ENCODE data around the gene PHLDB3.

The PHLDB3 gene

DNA sequence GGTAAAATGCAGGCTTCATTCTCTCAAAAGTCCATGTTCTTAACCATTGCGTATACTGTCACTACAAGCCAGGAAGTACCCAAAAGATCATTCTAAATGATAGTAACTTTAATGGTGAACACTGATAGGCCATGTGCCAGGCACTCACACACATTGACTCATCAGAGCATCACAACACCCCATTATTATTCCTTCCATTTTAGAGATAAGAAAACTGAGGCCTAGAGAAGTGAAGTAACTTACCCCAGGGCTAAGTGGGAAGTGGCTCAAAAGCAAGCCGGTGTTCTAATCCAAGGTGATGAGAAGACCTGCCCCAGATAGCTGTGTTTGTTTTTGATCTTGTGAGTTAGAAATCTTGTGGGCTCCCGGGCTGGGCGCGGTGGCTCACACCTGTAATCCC, 1.4 kb upstream of the PHLDB3 start:
- no peak for DNase-seq (ENCODE audit: low spot score)
- TF ChIP-seq, protein P1, sequence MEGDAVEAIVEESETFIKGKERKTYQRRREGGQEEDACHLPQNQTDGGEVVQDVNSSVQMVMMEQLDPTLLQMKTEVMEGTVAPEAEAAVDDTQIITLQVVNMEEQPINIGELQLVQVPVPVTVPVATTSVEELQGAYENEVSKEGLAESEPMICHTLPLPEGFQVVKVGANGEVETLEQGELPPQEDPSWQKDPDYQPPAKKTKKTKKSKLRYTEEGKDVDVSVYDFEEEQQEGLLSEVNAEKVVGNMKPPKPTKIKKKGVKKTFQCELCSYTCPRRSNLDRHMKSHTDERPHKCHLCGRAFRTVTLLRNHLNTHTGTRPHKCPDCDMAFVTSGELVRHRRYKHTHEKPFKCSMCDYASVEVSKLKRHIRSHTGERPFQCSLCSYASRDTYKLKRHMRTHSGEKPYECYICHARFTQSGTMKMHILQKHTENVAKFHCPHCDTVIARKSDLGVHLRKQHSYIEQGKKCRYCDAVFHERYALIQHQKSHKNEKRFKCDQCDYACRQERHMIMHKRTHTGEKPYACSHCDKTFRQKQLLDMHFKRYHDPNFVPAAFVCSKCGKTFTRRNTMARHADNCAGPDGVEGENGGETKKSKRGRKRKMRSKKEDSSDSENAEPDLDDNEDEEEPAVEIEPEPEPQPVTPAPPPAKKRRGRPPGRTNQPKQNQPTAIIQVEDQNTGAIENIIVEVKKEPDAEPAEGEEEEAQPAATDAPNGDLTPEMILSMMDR (IDR thresholded peaks at IDR 0.05; ENCODE audit: extremely low read depth, insufficient read depth, missing control alignments), result no peak
- in situ Hi-C loops (cut with MboI; ENCODE audit: low pct_unique_long_range_greater_than_20kb, low sequenced_read_pairs, unreplicated experiment), result no loop called here

DNA sequence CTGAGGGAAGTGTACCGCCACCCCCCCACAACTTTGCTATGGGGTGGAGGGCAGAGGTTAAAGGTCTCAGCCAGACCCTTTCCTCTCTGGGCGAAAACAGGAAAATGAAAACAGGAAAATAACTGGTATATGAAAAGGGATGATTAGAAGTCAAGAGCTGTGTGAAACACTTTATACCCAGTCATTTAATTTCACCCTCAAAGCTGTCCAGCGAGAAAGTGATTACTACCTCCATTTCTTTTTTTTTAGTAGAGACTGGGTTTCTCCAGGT, 575 bp upstream of the PHLDB3 start:
- in situ Hi-C loops (cut with MboI; ENCODE audit: low pct_unique_long_range_greater_than_20kb, low sequenced_read_pairs, unreplicated experiment), result no loop called here

DNA sequence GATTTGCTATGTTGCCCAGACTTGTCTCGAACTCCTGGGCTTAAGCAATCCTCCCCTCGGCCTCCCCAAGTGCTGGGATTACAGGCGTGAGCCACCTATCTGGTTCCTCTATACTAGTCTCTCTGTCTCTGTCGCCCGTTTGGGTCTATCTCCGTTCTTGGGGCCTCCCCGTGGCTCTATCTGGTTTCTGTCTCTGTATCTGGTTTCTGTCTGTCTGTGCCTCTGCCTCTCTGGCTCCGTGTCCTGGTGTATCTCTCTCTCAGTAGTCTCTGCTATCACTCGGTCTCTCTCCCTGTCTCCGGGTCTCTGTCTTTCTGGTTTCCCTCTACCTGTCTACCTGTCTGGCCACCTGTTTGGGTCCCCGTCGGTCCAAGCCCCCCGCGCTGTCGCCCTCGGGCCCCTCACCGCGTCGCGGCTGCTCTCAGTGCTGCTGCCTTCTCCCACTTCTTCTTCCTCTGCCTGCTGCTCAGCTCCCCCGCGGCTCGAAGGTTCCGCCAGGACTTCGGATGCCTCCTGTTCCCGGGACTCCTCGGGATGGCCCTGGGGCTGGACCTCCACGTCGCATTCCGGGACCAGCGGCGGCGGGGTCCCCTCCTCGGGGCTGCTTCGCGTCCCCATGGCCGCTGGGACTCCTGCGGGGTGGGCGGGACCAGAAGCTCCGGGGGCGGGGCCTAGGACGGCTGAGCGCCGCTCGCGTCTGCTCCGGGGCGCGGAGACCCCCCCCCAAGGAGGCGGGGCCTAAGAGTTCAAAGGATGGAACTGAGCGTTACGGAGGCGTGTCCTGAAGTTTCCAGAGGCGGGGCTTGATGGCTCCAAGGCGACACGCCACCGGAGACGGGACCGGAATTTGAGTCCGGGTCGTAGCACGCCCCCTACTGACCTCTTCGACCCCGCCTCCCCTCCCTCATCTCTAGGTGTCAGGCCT, 783 bp downstream of the PHLDB3 start:
- peak; percentile 100 for DNase-seq (ENCODE audit: low spot score)
- TF ChIP-seq, protein P1 (IDR thresholded peaks at IDR 0.05; ENCODE audit: extremely low read depth, insufficient read depth, missing control alignments), result peak; percentile 51
- in situ Hi-C loops (cut with MboI; ENCODE audit: low pct_unique_long_range_greater_than_20kb, low sequenced_read_pairs, unreplicated experiment), result no loop called here

More for the DNA sequence above, 575 bp upstream of the PHLDB3 start:
- no peak for DNase-seq (ENCODE audit: low spot score)
- TF ChIP-seq, protein P1 (IDR thresholded peaks at IDR 0.05; ENCODE audit: extremely low read depth, insufficient read depth, missing control alignments), result no peak

DNA sequence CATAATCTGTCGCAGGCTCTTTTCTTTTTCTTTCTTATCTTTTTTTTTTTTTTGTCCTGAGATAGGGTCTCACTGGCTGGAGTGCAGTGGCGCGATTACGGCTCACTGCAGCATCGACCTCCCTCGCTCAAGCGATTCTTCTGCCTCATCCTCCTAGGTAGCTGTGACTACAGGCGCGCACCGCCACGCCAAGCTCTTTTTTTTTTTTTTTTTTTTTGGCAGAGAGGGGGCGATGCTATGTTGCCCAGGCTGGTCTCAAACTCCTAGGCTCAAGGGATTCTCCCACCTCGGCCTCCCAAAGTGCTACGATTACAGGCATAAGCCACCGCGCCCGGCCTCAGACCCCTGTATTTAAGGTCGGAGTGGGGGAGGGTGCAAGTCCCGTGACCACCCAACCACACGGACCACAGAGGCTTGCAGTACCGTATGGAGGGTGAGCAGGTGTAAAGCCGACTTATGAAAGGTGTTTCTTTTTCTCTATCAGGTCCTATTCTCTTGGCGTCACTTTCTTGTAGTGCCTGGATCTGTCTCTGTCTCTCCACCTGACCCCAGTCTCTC, 2.0 kb downstream of the PHLDB3 start:
- in situ Hi-C loops (cut with MboI; ENCODE audit: low pct_unique_long_range_greater_than_20kb, low sequenced_read_pairs, unreplicated experiment), result no loop called here
- DNase-seq (ENCODE audit: low spot score), result no peak
- TF ChIP-seq, protein P1 (IDR thresholded peaks at IDR 0.05; ENCODE audit: extremely low read depth, insufficient read depth, missing control alignments), result no peak

DNA sequence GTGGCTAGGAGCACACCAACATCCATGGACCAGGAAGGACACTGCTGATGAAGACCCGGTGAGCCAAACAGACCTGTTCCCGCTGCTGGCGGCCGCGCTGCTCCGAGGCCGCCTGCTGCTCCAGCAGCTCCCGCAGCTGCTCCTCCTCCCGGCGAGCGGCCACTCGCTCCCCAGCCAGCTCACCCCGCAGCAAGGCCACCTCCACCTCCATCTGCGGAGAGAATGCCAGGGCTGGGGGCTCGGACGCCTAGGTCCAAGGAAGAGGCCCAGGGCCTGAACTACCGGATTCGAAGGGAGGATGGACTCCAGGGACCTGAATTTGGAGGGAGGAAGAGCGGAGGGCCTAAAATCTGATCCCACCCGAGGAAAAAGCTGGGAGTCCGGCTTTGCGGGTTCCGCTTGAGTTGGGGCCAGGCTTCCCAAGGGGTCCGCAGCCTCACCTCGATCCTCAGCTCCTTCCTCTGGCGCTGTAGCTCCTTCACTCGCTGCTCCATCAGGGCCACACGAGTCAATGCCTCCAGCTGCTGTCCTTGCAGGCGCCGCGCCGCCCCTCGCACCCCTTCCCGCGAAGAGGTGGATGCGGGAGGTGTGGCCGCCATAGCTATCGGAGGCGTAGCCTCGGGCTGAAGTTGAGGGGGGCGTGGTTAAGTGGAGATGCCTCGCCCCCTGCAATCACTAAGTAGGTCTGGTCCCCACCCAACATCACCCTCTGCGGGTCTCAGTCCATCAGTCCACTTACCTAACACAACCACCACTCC, 2.7 kb downstream of the PHLDB3 start:
- DNase-seq (ENCODE audit: low spot score), result no peak
- in situ Hi-C loops (cut with MboI; ENCODE audit: low pct_unique_long_range_greater_than_20kb, low sequenced_read_pairs, unreplicated experiment), result no loop called here
- TF ChIP-seq, protein P1 (IDR thresholded peaks at IDR 0.05; ENCODE audit: extremely low read depth, insufficient read depth, missing control alignments), result no peak

DNA sequence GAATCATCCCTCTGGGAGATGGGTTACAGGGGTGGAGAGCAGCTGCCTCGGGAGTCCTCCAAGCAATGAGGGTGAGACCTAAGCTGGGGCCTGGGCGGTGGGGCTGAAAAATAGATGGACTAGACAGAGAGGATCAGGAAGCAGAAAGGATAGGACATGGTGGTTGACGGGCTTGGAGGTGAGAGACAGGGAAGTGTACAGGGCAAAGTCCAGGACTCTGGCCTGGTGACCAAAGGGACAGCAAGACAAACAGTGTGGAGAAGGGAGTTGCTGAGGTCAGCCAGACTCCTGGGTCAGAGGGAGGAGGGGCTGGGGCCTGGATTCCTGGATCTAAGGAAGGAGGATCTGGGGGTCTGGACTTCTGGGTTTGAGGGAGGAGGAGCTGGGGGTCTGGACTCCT, 5.5 kb downstream of the PHLDB3 start:
- in situ Hi-C loops (cut with MboI; ENCODE audit: low pct_unique_long_range_greater_than_20kb, low sequenced_read_pairs, unreplicated experiment), result no loop called here
- TF ChIP-seq, protein P1 (IDR thresholded peaks at IDR 0.05; ENCODE audit: extremely low read depth, insufficient read depth, missing control alignments), result no peak
- no peak for DNase-seq (ENCODE audit: low spot score)
